ENCODE results near the gene RAB11FIP2. TPM values are rescaled to one million over a fixed set of nuclear protein-coding genes. Genes with fewer than 3 reads are reported as not detected.
A peak's percentile ranks its signal among the peaks of the same experiment; 100 is the strongest.
"Not testable (repeated sequence)": the region's sequence is repeated elsewhere in the genome, so short reads cannot be mapped to it uniquely, and the experiment has no call there.

RAB11FIP2 gene, protein sequence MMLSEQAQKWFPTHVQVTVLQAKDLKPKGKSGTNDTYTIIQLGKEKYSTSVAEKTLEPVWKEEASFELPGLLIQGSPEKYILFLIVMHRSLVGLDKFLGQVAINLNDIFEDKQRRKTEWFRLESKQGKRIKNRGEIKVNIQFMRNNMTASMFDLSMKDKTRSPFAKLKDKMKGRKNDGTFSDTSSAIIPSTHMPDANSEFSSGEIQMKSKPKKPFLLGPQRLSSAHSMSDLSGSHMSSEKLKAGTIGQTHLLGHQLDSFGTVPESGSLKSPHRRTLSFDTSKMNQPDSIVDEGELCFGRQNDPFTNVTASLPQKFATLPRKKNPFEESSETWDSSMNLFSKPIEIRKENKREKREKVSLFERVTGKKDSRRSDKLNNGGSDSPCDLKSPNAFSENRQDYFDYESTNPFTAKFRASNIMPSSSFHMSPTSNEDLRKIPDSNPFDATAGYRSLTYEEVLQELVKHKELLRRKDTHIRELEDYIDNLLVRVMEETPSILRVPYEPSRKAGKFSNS
- total RNA-seq, result 10 to 100 TPM; 13.6 to 15.3 TPM

DNA sequence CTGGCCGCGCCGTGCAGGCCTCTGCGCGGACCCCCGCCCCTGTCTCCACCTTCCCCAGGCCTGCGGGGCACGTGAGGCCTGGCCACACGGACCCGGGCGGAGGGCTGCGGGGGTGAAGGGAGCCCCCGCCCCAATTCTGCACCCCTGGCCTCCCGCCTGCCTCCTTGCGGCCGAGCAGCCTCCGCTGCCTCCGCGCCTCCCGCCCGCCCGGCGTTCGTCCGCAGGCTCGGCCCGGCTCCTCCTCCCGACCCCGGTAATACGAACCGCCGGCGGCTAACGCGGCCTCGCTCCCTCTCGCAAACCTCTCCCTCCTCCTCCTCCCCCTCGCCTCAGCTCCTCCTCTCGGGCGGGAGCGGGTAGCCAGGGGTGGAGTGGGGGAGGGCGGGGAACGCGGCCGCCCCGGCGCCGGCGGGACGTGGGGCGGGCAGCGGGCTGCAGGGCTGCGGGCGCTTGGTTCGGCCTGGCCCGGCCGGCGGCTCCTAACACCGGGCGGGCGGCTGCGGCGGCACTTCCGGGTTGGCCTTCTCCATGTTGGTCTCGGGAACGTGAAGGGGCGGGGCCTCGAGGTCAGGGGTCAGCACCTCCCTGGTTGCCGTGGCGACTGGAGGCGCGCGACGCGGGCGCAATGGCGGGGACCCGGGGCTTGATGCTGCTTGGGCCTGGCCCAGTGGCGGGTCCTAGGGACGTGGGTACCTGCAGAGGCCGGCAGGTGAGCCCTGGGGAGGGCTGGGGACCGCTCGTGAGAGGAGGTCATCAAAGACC lies at the start of gene RAB11FIP2:
RAB11FIP2 (minus strand) TSS at position 547 of the 762 bp plus-strand sequence. CDS start 778 bp downstream, outside the sequence.
- Mint-ChIP-seq H3K36me3 (ENCODE audit: low read depth) (peaks cover 3% of the 10 kb centered on the region), H3K27me3 (ENCODE audit: low read depth) (peaks cover 12% of the 10 kb centered on the region), H3K27ac (peak within 1 kb of the TSS; percentile 87), H3K9me3 (ENCODE audit: insufficient read depth) (no peaks in the 10 kb centered on the region), H3K4me1 (ENCODE audit: low read depth) (peaks cover 34% of the 10 kb centered on the region), H3K4me3 (peak within 1 kb of the TSS; percentile 91)
- ChIA-PET POLR2A (no interaction called here), CTCF (no interaction called here)
- DNase-seq (peak; percentile 96), ATAC-seq (peak; percentile 92)

DNA sequence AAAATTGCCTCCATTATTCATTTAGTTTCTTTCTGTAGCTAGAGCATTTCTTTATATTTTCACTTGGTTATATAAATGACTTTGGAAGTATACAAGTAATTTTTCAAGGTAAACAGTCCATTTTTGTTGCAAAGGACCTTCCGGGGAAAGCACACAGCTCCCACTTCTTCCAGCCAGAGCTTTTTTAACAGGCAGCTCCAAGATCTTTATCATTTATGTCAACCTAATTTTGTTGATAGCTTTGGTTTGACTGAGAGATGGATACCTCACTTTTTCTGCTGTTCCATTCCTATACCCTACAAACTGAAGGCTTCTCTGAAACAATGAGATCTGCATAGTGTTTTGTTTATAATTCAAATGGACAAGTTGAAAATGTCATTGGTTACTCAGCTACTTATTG lies 49.3 kb upstream of the RAB11FIP2 start:
- Mint-ChIP-seq H3K9me3 (ENCODE audit: insufficient read depth) (no peaks in the 10 kb centered on the region), H3K4me3 (no peak overlapping the region), H3K36me3 (ENCODE audit: low read depth) (no peaks in the 10 kb centered on the region), H3K27me3 (ENCODE audit: low read depth) (peaks cover 6% of the 10 kb centered on the region), H3K27ac (no peak overlapping the region), H3K4me1 (ENCODE audit: low read depth) (no peaks in the 10 kb centered on the region)
- no peak for ATAC-seq
- ChIA-PET CTCF (interaction anchor here (0.8 kb wide), 1 partner anchor 879 kb away, joined by 3 read pairs; no protein-coding TSS in a partner anchor), POLR2A (no interaction called here)
- DNase-seq, result no peak

DNA sequence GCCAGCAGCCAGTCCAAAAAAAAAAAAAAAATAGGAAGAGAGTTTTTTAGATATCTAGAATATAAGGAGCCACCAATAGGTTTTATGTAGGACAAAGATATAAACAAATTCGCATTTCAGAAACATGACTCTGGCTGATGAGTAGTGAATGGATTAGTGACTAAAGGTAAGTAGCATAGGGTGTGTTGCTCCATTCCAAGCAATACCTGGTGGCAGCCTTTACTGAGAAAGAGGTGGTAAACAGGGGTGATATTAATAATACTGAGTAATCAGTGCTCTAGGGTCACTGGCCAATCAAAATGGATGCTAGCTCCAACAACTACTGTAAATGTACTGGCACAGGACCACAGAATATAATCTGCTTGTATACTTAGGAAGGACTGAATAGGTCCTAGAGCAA lies 45.5 kb upstream of the RAB11FIP2 start:
- peaks cover 10% of the 10 kb centered on the region for H3K27me3 Mint-ChIP-seq (ENCODE audit: low read depth)
- no peak overlapping the region for H3K4me3 Mint-ChIP-seq
- H3K27ac Mint-ChIP-seq, result no peak overlapping the region
- no peaks in the 10 kb centered on the region for H3K36me3 Mint-ChIP-seq (ENCODE audit: low read depth)
- DNase-seq (no peak), ATAC-seq (no peak)
- POLR2A ChIA-PET, result no interaction called here
- no peaks in the 10 kb centered on the region for H3K4me1 Mint-ChIP-seq (ENCODE audit: low read depth)
- CTCF ChIA-PET, result no interaction called here
- H3K9me3 Mint-ChIP-seq (ENCODE audit: insufficient read depth), result no peaks in the 10 kb centered on the region

DNA sequence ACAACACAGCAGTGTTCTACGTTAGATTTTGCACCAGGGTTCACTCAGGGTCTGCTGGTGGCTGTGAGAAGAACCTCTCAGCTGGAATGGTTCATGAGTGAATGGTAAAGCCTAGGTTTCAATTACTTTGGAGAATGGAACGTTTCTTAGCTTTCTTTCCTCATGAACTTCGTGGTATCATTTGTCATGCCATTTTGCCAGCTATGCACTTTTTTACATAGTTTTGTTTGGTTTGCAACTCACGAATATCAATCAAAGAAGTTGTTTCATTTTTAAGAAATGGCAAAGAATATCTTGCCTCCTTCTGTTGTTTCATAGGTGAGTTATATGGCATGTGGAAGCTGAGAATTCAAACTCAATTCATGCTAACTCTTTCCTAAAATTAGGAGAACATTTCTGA lies 34.1 kb upstream of the RAB11FIP2 start:
- H3K27me3 Mint-ChIP-seq (ENCODE audit: low read depth), result peaks cover 5% of the 10 kb centered on the region
- ATAC-seq (no peak), DNase-seq (no peak)
- ChIA-PET POLR2A (no interaction called here), CTCF (interaction anchor here (1.6 kb wide), 1 partner anchor 9 kb away, joined by 3 read pairs; no protein-coding TSS in a partner anchor)
- H3K9me3 Mint-ChIP-seq (ENCODE audit: insufficient read depth), result no peaks in the 10 kb centered on the region
- H3K36me3 Mint-ChIP-seq (ENCODE audit: low read depth), result no peaks in the 10 kb centered on the region
- no peak overlapping the region for H3K27ac Mint-ChIP-seq
- no peak overlapping the region for H3K4me3 Mint-ChIP-seq
- H3K4me1 Mint-ChIP-seq (ENCODE audit: low read depth), result no peaks in the 10 kb centered on the region

DNA sequence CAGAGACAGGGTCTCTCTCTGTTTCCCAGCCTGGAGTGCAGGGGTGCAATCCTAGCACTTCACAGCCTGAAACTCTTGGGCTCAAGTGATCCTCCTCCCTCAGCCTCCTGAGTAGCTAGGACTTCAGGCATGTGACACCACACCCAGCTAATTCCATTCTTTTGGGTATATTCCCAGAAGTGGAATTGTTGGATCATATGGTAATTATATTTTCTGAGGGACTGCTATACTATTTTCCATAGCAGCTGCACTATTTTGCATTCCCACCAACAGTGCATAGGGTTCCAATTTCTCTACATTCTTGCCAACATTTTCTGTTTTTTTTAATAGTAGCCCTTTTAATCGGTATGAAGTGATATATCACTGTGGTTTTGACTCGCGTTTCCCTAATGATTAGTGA lies 30.0 kb upstream of the RAB11FIP2 start:
- DNase-seq (no peak), ATAC-seq (no peak)
- no peak overlapping the region for H3K27ac Mint-ChIP-seq
- H3K4me1 Mint-ChIP-seq (ENCODE audit: low read depth), result no peaks in the 10 kb centered on the region
- ChIA-PET POLR2A (no interaction called here), CTCF (no interaction called here)
- H3K4me3 Mint-ChIP-seq, result no peak overlapping the region
- no peaks in the 10 kb centered on the region for H3K9me3 Mint-ChIP-seq (ENCODE audit: insufficient read depth)
- H3K36me3 Mint-ChIP-seq (ENCODE audit: low read depth), result no peaks in the 10 kb centered on the region
- peaks cover 17% of the 10 kb centered on the region for H3K27me3 Mint-ChIP-seq (ENCODE audit: low read depth)

DNA sequence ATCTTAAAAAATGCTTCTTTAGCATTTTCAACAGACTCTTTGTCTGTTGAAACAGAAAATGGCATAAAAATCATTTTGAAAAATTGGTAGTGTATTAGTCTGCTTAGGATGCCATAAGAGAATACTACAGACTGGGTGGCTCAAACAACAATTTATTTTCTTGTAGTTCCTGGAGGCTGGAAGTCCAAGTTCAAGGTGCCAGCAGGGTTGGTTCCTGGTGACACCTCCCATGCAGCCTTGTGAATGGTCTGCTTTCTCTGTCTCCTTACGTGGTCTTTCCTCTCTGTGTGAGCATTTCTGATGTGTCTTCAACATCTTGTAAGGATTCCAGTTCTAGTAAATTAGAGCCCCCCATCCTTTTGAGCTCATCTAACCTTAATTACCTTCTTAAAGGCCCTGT lies 26.1 kb upstream of the RAB11FIP2 start:
- CTCF ChIA-PET, result no interaction called here
- Mint-ChIP-seq H3K27me3 (ENCODE audit: low read depth) (peaks cover 23% of the 10 kb centered on the region), H3K9me3 (ENCODE audit: insufficient read depth) (no peaks in the 10 kb centered on the region), H3K36me3 (ENCODE audit: low read depth) (no peaks in the 10 kb centered on the region), H3K4me3 (no peak overlapping the region), H3K27ac (no peak overlapping the region), H3K4me1 (ENCODE audit: low read depth) (no peaks in the 10 kb centered on the region)
- DNase-seq (no peak), ATAC-seq (no peak)
- POLR2A ChIA-PET, result no interaction called here

DNA sequence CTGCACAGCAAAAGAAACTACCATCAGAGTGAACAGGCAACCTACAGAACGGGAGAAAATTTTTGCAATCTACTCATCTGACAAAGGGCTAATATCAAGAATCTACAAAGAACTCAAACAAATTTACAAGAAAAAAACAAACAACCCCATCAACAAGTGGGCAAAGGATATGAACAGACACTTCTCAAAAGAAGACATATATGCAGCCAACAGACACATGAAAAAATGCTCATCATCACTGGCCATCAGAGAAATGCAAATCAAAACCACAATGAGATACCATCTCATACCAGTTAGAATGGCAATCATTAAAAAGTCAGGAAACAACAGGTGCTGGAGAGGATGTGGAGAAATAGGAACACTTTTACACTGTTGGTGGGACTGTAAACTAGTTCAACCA lies 20.6 kb upstream of the RAB11FIP2 start:
- DNase-seq; H3K4me1 Mint-ChIP-seq (ENCODE audit: low read depth); H3K36me3 Mint-ChIP-seq (ENCODE audit: low read depth); H3K4me3 Mint-ChIP-seq; H3K27ac Mint-ChIP-seq; ATAC-seq; CTCF ChIA-PET; H3K9me3 Mint-ChIP-seq (ENCODE audit: insufficient read depth); POLR2A ChIA-PET: not testable (repeated sequence)
- H3K27me3 Mint-ChIP-seq (ENCODE audit: low read depth), result peaks cover 24% of the 10 kb centered on the region

DNA sequence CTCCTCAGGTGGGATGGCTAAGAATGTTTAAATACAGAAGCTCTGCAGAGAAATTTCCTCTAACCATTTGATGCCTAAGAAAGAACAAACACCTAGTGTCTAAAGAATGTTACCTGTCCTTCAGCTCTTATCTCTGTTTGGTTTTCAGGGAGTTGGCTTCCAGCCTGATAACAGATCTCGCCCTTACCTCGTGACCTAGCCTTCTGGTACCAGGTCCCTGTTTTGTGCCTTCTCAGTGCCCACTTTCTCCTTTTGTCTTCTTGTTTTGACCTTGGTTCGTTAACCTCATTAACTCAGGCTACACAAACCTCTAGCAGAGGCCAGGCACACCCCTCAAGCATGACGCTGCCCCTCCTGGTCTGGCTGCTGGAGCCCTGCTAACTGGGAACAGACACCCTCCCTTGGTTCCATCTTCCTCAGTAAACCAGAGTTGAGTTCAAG lies 16.1 kb upstream of the RAB11FIP2 start:
- POLR2A ChIA-PET, result no interaction called here
- DNase-seq, result no peak

DNA sequence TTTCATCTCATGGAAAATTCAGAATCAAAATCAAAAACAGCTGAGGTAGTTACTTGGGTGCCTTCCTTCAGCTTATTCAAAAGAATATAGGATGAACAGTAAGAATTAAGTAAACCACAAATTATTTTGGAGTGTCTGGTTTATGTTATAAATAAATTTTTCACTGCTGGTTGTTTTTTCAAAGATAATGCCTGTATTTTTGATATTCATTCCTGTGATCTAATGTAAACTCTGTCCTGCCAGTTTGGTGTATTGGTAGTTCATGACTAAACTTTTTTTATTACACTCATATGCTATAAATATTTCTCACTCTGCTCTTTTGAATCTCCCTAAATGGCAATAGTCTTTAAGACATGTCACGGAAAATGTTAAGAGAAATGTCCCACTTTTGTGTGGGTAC lies 11.6 kb upstream of the RAB11FIP2 start:
- Mint-ChIP-seq H3K27ac (no peak overlapping the region), H3K4me1 (ENCODE audit: low read depth) (no peaks in the 10 kb centered on the region), H3K9me3 (ENCODE audit: insufficient read depth) (no peaks in the 10 kb centered on the region), H3K27me3 (ENCODE audit: low read depth) (peaks cover 22% of the 10 kb centered on the region), H3K4me3 (no peak overlapping the region), H3K36me3 (ENCODE audit: low read depth) (no peaks in the 10 kb centered on the region)
- DNase-seq, result no peak
- ChIA-PET POLR2A (no interaction called here), CTCF (no interaction called here)
- ATAC-seq, result no peak

More for the DNA sequence above, 16.1 kb upstream of the RAB11FIP2 start:
- no peaks in the 10 kb centered on the region for H3K4me1 Mint-ChIP-seq (ENCODE audit: low read depth)
- no peak overlapping the region for H3K4me3 Mint-ChIP-seq
- H3K27ac Mint-ChIP-seq, result no peak overlapping the region
- ATAC-seq, result no peak
- no peaks in the 10 kb centered on the region for H3K9me3 Mint-ChIP-seq (ENCODE audit: insufficient read depth)
- no peaks in the 10 kb centered on the region for H3K36me3 Mint-ChIP-seq (ENCODE audit: low read depth)
- H3K27me3 Mint-ChIP-seq (ENCODE audit: low read depth), result peaks cover 25% of the 10 kb centered on the region
- CTCF ChIA-PET, result no interaction called here

DNA sequence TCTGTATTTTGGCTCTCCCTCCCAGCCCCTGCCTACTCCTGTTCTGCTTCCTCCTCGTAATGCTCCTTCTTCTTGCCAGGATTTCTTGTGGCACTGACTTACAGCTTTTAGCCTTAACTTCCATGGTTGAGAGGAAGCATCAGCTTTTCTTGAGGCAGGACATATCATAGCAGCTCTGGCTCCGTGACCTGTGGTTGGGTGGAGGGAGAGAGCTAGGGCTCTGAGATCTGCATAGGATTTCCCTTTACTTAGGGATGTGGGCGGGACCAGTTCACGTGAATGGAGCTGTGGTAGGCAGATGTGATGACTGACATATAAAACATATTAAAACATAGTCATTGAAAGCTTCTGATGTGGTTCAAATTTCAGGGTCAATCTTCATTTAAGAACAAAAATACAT lies 10.6 kb upstream of the RAB11FIP2 start:
- POLR2A ChIA-PET, result no interaction called here
- no peak for ATAC-seq
- Mint-ChIP-seq H3K36me3 (ENCODE audit: low read depth) (no peaks in the 10 kb centered on the region), H3K27me3 (ENCODE audit: low read depth) (peaks cover 18% of the 10 kb centered on the region), H3K9me3 (ENCODE audit: insufficient read depth) (no peaks in the 10 kb centered on the region), H3K27ac (no peak overlapping the region), H3K4me3 (no peak overlapping the region), H3K4me1 (ENCODE audit: low read depth) (no peaks in the 10 kb centered on the region)
- CTCF ChIA-PET, result no interaction called here
- no peak for DNase-seq

DNA sequence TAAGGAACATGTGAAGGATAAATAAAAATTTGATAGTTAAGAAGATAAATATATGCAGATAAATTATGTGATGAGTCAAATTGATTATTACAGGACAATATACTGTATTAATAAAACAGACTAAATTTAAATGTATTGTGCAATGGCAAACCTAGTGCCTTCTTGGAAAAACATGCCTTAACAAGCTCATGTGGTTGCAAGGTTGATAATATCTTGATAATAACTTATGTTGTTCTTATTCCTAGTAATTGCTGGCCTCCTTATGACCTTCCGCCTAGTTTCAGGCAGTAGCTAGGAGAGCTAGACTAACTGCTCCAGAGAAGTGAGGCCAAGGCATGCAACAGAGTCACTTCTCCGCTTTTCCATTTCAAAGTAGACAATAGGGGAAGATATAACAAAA lies 7.6 kb upstream of the RAB11FIP2 start:
- ChIA-PET CTCF (interaction anchor here (1.1 kb wide), 1 partner anchor 9 kb away, joined by 6 read pairs; no protein-coding TSS in a partner anchor), POLR2A (no interaction called here)
- H3K36me3 Mint-ChIP-seq (ENCODE audit: low read depth), result no peaks in the 10 kb centered on the region
- no peak overlapping the region for H3K4me3 Mint-ChIP-seq
- no peaks in the 10 kb centered on the region for H3K9me3 Mint-ChIP-seq (ENCODE audit: insufficient read depth)
- H3K4me1 Mint-ChIP-seq (ENCODE audit: low read depth), result no peaks in the 10 kb centered on the region
- ATAC-seq (no peak), DNase-seq (no peak)
- H3K27me3 Mint-ChIP-seq (ENCODE audit: low read depth), result peaks cover 16% of the 10 kb centered on the region
- no peak overlapping the region for H3K27ac Mint-ChIP-seq

DNA sequence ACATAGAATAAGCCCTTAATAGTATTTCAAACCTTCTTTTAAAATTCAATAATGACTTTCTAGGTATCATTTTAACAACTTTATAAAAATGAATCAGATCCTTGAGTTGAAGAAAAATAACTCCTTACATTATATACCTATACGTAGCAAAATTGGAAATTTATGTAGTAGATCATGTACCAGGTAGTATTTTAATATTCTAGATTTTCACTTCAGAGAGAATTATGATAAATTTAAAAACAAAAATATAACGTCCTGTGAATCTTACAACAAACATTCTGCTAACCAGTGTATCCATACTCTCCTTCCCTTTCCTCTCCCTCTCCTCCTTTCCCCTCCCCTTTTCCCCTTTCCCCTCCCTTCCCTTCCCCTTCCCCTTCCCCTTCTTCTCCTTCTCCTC lies 6.1 kb upstream of the RAB11FIP2 start:
- ChIA-PET POLR2A (no interaction called here), CTCF (no interaction called here)
- no peak overlapping the region for H3K27ac Mint-ChIP-seq
- H3K4me3 Mint-ChIP-seq, result no peak overlapping the region
- H3K9me3 Mint-ChIP-seq (ENCODE audit: insufficient read depth), result no peaks in the 10 kb centered on the region
- H3K27me3 Mint-ChIP-seq (ENCODE audit: low read depth), result peaks cover 17% of the 10 kb centered on the region
- ATAC-seq (no peak), DNase-seq (no peak)
- H3K36me3 Mint-ChIP-seq (ENCODE audit: low read depth), result no peaks in the 10 kb centered on the region
- H3K4me1 Mint-ChIP-seq (ENCODE audit: low read depth), result no peaks in the 10 kb centered on the region
